Measurements from ENCODE around the gene GLRX3.
"Not testable (repeated sequence)": the region's sequence is repeated elsewhere in the genome, so short reads cannot be mapped to it uniquely, and the experiment has no call there.

The GLRX3 gene

DNA sequence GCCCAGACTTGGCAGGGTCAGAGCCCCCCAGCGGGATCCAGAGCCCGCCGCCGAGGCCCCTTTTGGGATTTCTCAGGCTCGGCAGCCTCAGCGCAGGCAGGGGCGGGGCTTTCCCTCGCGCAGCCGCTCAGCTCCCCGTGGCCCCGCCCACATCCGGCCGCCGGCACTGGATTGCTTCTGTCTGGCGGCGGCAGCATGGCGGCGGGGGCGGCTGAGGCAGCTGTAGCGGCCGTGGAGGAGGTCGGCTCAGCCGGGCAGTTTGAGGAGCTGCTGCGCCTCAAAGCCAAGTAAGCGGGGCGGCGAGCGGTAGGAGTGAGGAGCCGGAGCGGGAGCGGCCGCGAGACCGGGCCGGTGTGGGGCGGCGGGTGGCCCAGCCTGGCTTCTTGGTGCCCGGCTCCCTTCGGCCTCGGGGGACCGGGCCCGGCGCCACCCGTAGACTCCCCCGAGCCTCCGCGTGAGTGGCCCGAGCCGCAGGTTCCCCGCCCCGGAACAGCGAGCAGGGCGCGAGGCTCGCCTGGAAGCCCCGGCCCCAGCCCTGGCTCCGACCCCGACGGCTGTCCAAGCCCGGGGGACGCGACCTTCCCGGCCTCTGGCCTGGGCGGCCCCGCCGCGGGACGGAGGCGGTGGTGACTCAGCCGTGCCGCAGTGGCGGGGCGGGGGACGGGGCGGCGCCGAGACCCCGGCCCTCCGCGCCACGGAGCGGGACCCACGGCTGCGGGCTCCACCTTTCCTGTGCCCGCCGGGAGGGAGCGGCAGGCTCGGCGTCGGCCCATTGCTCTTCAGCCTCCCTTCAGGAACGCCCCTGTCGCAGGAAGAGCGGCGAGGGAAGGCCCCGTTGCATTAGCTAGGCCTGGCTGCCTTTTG is at the start of gene GLRX3:
TSS of gene GLRX3 (plus strand) at position 166 of the 864 bp plus-strand sequence. CDS start at position 196, 30 bp downstream.
- DNase-seq, result peak; percentile 87

DNA sequence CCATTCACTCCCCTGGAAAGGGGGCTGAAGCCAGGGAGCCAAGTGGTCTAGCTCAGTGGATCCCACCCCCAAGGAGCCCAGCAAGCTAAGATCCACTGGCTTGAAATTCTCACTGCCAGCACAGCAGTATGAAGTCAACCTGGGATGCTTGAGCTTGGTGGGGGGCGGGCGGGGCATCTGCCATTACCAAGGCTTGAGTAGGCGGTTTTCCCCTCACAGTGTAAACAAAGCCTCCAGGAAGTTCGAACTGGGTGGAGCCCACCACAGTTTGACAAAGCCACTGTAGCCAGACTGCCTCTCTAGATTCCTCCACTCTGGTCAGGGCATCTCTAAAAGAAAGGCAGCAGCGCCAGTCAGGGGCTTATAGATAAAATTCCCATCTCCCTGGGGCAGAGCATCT is 45.6 kb upstream of the GLRX3 start:
- DNase-seq, result not testable (repeated sequence)

GRCh38 chr10:130099344-130099743 is 36.8 kb upstream of the GLRX3 start:
- DNase-seq, result no peak

DNA sequence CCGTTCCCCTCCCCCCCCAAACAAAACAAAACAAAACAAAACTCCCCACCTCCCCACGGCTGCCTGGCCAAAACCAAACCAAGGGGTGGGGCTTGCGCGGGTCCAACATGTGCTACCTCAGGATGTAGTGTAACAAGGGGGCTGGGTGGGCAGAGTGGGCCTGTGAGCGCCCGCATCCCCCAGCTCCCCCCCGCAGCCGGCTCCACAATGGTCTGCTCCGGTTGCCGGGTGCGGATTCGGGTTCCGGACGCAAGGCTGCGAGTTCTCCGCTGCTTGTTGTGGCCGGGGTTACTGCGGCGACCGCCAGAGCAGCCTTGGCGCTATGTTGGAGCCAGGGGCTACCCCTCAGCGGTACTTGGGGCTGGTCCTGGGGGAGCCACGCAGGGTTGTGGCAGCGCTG is 30.5 kb upstream of the GLRX3 start:
- no peak for DNase-seq

DNA sequence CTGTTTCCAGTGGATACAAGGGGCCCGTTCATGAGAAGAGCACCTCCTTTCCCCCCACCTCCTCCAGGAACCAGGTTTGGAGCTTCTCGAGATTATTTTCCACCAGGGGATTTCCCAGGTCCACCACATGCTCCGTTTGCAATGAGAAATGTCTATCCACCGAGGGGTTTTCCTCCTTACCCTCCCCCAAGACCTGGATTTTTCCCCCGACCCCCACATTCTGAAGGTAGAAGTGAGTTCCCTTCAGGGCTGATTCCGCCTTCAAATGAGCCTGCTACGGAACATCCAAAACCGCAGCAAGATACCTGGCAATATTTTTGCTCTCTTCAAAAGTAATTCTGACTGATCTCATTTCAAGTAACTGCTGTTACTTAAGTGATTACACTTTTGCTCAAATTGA is 28.0 kb upstream of the GLRX3 start:
- DNase-seq, result peak; percentile 16

- DNase-seq, result no peak
These were observed 27.1 kb upstream of the GLRX3 start for GRCh38 chr10:130108934-130109604.

GRCh38 chr10:130109796-130110245 is 26.4 kb upstream of the GLRX3 start:
- DNase-seq, result peak; percentile 85

DNA sequence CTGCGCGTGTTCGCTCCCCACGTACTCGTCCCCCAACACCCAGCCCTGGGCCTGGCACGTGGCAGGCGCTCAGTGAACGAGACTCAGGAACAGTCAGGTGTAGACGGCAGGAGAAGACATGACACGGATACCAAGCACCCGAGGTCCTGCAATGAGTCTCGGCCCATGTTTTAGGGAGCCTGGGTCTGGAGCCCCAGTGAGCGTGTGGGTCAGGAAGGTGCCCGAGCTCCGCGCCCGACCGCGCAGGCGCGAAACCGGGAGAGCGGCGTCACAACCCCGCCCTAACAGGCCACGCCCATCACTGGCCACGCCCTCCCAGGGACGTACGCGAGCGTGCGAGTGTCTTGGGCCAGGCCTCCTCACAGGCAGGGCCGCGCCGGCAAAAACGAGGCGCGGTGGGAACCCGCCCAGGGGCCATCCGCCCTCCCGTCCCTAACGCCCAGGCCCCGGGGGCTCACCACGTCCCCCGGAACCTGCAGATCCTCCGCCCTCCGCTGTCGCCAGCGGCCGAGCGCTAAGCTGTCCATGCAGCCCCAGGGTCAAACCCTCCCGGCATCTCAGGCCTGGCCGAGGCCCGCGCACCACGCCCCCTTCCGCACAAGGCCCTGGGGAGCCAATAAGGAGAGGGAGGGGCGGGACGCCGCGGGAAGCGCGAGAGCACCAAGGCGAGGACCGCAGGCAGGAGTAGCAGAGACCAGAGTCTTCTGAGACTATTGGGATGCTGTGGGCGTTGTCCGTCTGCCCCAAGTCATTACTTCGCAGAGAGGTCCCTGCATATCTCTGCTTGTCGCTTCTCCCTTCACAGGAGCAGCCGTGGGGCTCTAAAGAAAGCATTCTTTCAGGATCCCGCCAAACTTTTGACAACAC is 25.7 kb upstream of the GLRX3 start, which contains the start of gene C10orf143:
TSS of gene C10orf143 (minus strand) at position 585 of the 867 bp plus-strand sequence. CDS start at position 527, 58 bp downstream.
- DNase-seq, result peak; percentile 97

DNA sequence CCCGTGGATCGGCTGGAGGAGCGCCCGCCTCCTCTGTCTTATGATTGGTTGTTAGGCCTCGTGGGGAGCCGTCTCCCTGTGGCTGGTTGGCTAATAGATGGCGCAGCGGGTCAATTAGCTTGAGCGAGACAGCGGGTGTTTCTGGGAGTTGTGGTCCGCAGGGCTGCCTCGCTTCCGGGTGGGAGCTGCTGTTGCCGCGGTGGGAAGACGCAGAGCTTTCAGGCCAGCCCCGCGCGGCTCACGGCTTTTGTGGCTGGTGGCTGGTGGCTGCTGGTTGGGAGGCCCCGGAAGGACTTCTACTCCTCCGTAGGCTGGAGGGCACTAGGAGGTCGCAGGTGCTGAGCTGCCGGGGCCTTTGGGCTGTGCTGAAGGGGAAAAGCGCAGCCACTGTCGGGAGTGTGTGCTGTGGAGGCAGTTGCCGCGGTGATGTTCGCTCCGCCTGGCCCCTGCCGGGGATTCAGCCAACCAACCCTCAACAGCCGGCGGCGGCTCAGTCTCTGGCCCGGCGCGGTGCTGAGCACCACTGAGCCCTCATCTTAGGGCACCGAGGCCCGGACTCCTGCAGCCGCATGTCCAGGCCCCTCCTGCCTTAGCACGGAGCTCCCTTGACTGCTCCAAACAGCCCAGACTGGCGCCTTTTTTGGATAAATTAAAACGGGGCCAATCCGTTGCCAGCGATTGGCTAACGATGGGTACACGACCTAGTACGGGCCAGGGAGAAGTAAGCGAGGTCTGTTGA is 24.9 kb upstream of the GLRX3 start:
- DNase-seq, result peak; percentile 97

GRCh38 chr10:130111852-130112180 is 24.4 kb upstream of the GLRX3 start:
- no peak for DNase-seq

DNA sequence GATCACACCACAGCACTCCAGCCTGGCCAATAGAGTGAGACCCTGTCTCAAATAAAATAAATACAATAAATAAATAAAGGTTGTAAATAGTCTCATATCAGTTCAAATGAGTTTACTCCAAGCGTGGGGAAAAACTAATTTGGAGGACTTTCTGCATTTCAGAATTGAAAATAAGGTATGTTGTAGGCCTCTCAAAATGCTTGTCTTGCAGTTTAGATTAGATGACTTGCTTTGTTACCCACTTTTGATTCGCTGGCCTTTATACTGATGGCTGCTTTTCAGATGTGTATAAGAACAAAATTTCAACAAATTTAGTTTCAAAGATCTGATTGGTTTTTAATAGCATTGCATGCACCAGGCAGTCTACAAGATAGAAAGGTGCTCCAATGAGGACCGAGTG is 23.4 kb upstream of the GLRX3 start:
- no peak for DNase-seq

GRCh38 chr10:130116942-130117341 is 19.2 kb upstream of the GLRX3 start:
- DNase-seq, result not testable (repeated sequence)

DNA sequence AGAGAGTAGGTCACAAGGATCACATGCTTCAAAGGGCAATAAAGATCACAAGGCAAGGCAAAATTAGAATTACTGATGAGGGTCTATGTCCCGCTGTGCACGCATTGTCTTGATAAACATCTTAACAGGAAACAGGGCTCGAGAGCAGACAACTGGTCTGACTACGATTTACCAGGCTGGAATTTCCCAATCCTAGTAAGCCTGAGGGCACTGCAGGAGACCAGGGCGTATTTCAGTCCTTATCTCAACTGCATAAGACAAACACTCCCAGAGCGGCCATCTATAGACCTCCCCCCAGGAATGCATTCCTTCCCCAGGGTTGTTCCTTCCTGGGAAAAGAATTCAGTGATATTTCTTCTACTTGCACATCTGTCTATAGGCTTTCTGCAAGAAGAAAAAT is 18.7 kb upstream of the GLRX3 start:
- not testable (repeated sequence) for DNase-seq

GRCh38 chr10:130121486-130122079 is 14.6 kb upstream of the GLRX3 start:
- no peak for DNase-seq

DNA sequence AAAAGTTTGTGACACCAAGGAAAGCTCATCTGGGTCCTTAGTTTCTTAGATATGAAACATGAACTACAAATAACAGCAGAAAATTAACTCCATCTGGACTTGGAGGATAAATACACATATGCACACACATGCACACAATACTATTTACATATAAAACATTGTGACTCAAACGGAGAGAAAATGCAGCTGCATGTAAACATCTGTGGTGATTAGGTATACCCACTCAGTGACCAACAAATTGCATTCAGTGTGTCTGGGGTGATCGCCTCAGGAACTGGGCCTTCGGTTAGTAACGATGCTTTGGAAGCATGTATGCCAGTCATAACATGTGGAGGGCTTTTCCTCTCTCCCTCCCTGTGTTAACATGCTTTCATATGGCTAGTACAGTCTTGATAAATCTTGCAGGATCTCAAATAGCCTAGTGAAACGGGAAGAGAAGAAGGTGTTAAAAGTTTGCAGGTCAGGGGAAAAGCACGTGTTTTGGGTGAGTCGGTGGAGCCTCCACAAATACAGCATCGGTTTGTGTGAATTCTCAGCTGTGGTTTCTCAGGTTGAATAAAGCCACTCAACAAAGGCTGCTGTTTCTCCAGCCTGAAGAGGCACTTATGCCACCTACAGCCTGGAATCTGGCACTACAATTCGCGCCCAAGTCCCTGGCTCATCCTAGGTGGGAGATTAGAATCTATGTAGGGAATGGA is 8.7 kb upstream of the GLRX3 start:
- DNase-seq, result peak; percentile 67

DNA sequence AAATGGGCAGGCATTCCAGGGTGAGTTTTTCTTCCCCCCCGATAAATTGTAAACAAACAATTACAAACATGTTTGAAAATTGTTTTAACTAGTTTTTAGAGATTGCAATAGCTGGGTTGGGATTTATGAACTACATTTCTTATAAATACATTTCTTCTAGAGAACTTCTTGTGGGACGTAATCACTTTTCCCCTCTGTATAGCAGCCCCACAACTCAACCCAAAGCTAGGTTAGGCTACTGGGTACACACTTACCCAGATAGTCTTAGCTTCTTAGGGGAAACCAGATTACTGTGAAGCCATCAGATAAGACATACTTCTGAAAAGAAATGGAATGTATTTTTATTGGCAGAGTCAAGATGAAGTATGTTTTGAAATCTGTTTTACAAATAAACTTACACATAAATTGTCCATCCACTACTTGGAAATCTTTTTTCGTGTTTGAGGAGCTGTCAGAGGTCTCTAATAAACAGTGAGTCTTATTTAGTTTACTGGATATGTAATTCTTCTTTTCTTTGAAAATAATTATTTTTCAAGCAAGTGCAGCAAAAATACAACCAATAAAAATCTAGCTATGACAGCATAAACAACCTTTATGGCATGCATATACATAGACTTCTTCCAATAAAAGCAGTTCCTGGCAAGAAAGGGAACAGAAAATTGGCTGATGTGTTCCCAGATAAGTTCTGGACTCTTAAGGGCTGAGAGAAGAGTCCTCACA is 8.0 kb upstream of the GLRX3 start:
- no peak for DNase-seq

- DNase-seq, result no peak
These were observed 7.3 kb upstream of the GLRX3 start for GRCh38 chr10:130128922-130129321.

DNA sequence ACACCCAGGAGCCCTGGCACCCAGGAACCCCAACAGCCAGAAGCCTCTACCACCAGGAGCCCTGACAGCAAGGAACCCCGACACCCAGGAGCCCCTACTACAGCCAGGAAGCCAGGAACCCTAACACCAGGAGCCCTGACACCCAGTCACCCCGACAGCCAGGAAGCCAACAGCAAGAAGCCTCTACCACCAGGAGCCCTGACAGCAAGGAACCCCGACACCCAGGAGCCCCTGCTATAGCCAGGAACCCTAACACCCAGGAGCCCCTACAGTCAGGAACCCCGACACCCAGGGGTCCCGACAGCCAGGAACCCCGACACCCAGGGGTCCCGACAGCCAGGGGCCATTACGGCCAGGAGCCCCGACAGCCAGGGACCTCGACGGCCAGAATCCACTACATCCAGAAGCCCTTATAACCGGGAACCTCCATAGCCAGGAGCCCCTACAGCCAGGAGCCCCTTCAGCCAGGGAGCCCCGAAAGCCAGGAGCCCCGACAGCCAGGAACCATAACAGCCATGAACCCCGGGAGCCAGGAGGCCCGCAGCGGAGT is 440 bp upstream of the GLRX3 start:
- DNase-seq, result no peak

DNA sequence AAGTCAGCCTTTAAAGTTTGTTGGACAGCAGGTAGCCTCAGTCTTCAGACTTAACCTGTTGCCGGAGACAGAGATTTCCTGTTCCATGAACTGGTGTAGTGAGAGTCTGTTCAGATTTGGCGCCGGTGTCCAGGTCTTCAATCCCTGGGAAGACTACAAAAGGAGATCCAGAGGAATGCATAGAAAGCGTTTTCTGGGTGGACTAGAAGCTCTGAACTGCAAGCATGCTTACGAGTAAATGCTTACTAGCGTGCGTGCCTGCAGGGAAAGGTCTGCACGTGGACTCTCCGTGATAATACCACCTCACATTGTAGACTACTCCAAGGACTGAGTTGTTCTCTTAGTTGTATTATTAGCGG is 878 bp downstream of the GLRX3 start:
- no peak for DNase-seq
